CD4-positive, alpha-beta T cell treated with Interleukin-12 subunit alpha and Interleukin-12 subunit beta, for 1 hour (primary cell): Measurements from ENCODE around the gene NOTCH2.

Experiments used
- DNase-seq: peaks from one replicate; pipeline ENCODE4 v3.0.0-alpha.2; 2020

The NOTCH2 gene

GRCh38 chr1:119870917-119871596 lies 198.4 kb downstream of the NOTCH2 start:
- DNase-seq = peak; percentile 40

GRCh38 chr1:119869995-119870394 lies 199.5 kb downstream of the NOTCH2 start:
- DNase-seq = no peak

- no peak for DNase-seq
Measured at GRCh38 chr1:119868176-119868575, 201.3 kb downstream of the NOTCH2 start.

GRCh38 chr1:119866451-119866850 lies 203.0 kb downstream of the NOTCH2 start:
- DNase-seq = no peak

- DNase-seq = no peak
Measured at GRCh38 chr1:119865627-119866026, 203.8 kb downstream of the NOTCH2 start.

- no peak for DNase-seq
Measured at GRCh38 chr1:119862276-119862675, 207.2 kb downstream of the NOTCH2 start.
